HepG2 (cell line): Measurements from ENCODE around the gene BICDL2. TPM values are rescaled to one million over a fixed set of nuclear protein-coding genes. Genes with fewer than 3 reads are reported as not detected.

Experiments
- ATAC-seq: fragments of 200-7000 bp; cut with Tn5 transposase; 3 replicates; pipeline ENCODE4 v1.9.1; 2020; ENCODE audit warnings: mild to moderate bottlenecking, moderate library complexity
- BruUV-seq: library from RNA; stranded (reverse); fragments of 400-500 nt; replicated peaks from 2 replicates; lab custom pipeline; 2021; lab: Mats Ljungman, UMichigan
- CTCF ChIA-PET: fragments of 300-600 bp; formaldehyde crosslinking; extraction: SDS; loops from one replicate; lab custom pipeline; 2021; ENCODE audit warnings: low total read pairs, inconsistent platforms, low intra/inter-chr PET ratio; lab: Yijun Ruan, JAX
- POLR2A ChIA-PET: fragments of 350-600 bp; sonication (Branson Sonifier 250); formaldehyde crosslinking; loops from one replicate; lab custom pipeline; 2020; ENCODE audit warnings: antibody characterized with exemption, inconsistent platforms; lab: Yijun Ruan, JAX
- DNase-seq: peaks from one replicate; pipeline ENCODE4 v3.0.0-alpha.2; 2015; ENCODE audit warnings: low spot score
- FAIRE-seq: peaks from 3 replicates; lab custom pipeline; 2011; peaks lifted over from hg19 to GRCh38; lab: Jason Lieb, UNC
- H2AFZ ChIP-seq: one replicate; pipeline ENCODE4 v1.6.1; 2011; ENCODE audit warnings: low read length, inconsistent platforms
- H3K27ac ChIP-seq: fragments of 300-600 bp; 3 replicates; pipeline ENCODE4 v1.8.0; 2011; ENCODE audit warnings: mixed run types, mild to moderate bottlenecking, mixed read lengths, low read length, inconsistent platforms; ENCODE audit not compliant: insufficient read depth; ENCODE audit errors: extremely low read length
- H3K27me3 ChIP-seq, 2 experiments: fragments of 200-600 bp in 1 of 2; 2 replicates in 1 of 2; 3 replicates in 1 of 2; pipeline versions ENCODE4 v1.6.0 to v1.8.0; 2011; ENCODE audit warnings: low read length in 2 of 2, mild to moderate bottlenecking in 2 of 2, moderate library complexity in 2 of 2, inconsistent platforms in 1 of 2; ENCODE audit not compliant: insufficient read depth in 2 of 2, control insufficient read depth in 1 of 2
- H3K36me3 ChIP-seq, 2 experiments: fragments of 200-600 bp in 1 of 2; replicated peaks in 1 of 2; 2 replicates in 1 of 2; 3 replicates in 1 of 2; pipeline versions ENCODE4 v1.5.1 to v1.8.0; 2011; ENCODE audit warnings: low read length in 2 of 2, inconsistent platforms in 1 of 2; ENCODE audit not compliant: insufficient read depth in 2 of 2, control insufficient read depth in 1 of 2
- H3K4me1 ChIP-seq: 2 replicates; pipeline ENCODE4 v1.5.1; 2012; ENCODE audit warnings: low read length, inconsistent platforms; ENCODE audit not compliant: insufficient read depth
- H3K4me2 ChIP-seq: 2 replicates; pipeline ENCODE4 v1.6.0; 2011; ENCODE audit warnings: low read depth, low read length, inconsistent platforms
- H3K4me3 ChIP-seq, 3 experiments: fragments of 200-600 bp in 1 of 3; sonication (generic), shearing (Covaris generic) in 1 of 3; replicated peaks in 1 of 3; 2 replicates each; pipeline ENCODE4 v1.5.1; 2011 to 2016; ENCODE audit warnings: low read length in 3 of 3, inconsistent platforms in 2 of 3, low read depth in 2 of 3, mild to moderate bottlenecking in 2 of 3, control low read depth in 1 of 3, mixed read lengths in 1 of 3; ENCODE audit not compliant: insufficient read depth in 1 of 3
- H3K79me2 ChIP-seq: one replicate; pipeline ENCODE4 v1.6.1; 2011; ENCODE audit warnings: low read length, inconsistent platforms; ENCODE audit not compliant: insufficient read depth
- H3K9ac ChIP-seq: 2 replicates; pipeline ENCODE4 v1.6.0; 2011; ENCODE audit warnings: mild to moderate bottlenecking, low read depth, low read length, inconsistent platforms; ENCODE audit not compliant: insufficient read depth
- H3K9me3 ChIP-seq: 2 replicates; pipeline ENCODE4 v1.5.1; 2012; ENCODE audit warnings: mild to moderate bottlenecking, low read length
- H4K20me1 ChIP-seq: 2 replicates; pipeline ENCODE4 v1.6.0; 2011; ENCODE audit warnings: inconsistent platforms, mild to moderate bottlenecking, low read length, moderate library complexity; ENCODE audit not compliant: insufficient read depth
- ATRX ChIP-seq: sonication (generic); formaldehyde crosslinking; IDR thresholded peaks from 2 replicates; pipeline ENCODE4 v1.4.0; 2020; ENCODE audit warnings: missing genetic modification reagents, borderline replicate concordance
- BRF2 ChIP-seq: sonication (generic); formaldehyde crosslinking; IDR thresholded peaks from 2 replicates; pipeline ENCODE4 v1.8.1; 2022; ENCODE audit warnings: mild to moderate bottlenecking, missing genetic modification reagents
- PAWR ChIP-seq: sonication (generic); formaldehyde crosslinking; IDR thresholded peaks from 2 replicates; pipeline ENCODE4 v1.4.0; 2020; ENCODE audit warnings: missing genetic modification reagents, mild to moderate bottlenecking, borderline replicate concordance
- RBAK ChIP-seq: sonication (generic); formaldehyde crosslinking; IDR thresholded peaks from 2 replicates; pipeline ENCODE4 v1.5.1; 2020; ENCODE audit warnings: mild to moderate bottlenecking, missing genetic modification reagents
- RBM39 ChIP-seq: fragments of 200-400 bp; formaldehyde crosslinking; IDR thresholded peaks from one replicate; pipeline ENCODE4 v1.6.1; 2018; ENCODE audit warnings: antibody characterized with exemption, mild to moderate bottlenecking, low read depth, low read length; ENCODE audit not compliant: poor library complexity, severe bottlenecking
- SAFB2 ChIP-seq: sonication (generic); formaldehyde crosslinking; IDR thresholded peaks from 2 replicates; pipeline ENCODE4 v1.5.1; 2020; ENCODE audit warnings: missing genetic modification reagents, low read depth, mild to moderate bottlenecking, borderline replicate concordance
- SALL2 ChIP-seq: sonication (generic); formaldehyde crosslinking; IDR thresholded peaks from 2 replicates; pipeline ENCODE4 v1.8.1; 2023; ENCODE audit warnings: mild to moderate bottlenecking, missing genetic modification reagents, inconsistent platforms
- ZNF232 ChIP-seq: sonication (generic); formaldehyde crosslinking; IDR thresholded peaks from 2 replicates; pipeline ENCODE4 v1.4.0; 2020; ENCODE audit warnings: missing genetic modification reagents, borderline replicate concordance
- ZNF263 ChIP-seq: sonication (generic); formaldehyde crosslinking; IDR thresholded peaks from 2 replicates; pipeline ENCODE4 v1.4.0; 2020; ENCODE audit warnings: missing genetic modification reagents
- ZNF407 ChIP-seq: sonication (generic); formaldehyde crosslinking; IDR thresholded peaks from one replicate; pipeline ENCODE4 v1.5.1; 2020; ENCODE audit warnings: mild to moderate bottlenecking, missing genetic modification reagents; ENCODE audit errors: not compliant biosample characterization
- WGBS: methylation state at CpG from one replicate; pipeline ENCODE4 v1.1.6; 2017; ENCODE audit warnings: low lambda C conversion rate; 5-methylcytosine and 5-hydroxymethylcytosine counted together
- in situ Hi-C: cut with HindIII; loops from 2 replicates; pipeline ENCODE4 v1.10.0; 2017; ENCODE audit warnings: low pct_unique_long_range_greater_than_20kb; ENCODE audit not compliant: extremely low pct_ligation_motif_present
- intact Hi-C: fragments of 100-400 bp; cut with micrococcal nuclease; formaldehyde crosslinking; loops from one replicate; pipeline ENCODE4 v1.10.0; 2022; ENCODE audit not compliant: unreplicated experiment
- polyA plus RNA-seq, 8 experiments: library from polyadenylated mRNA; depleted of rRNA in 3 of 8; stranded (reverse) in 7 of 8; unstranded in 1 of 8; fragments of >200 nt; fragmentation: Illumina TruSeq in 4 of 8; extraction: Trizol in 4 of 8; gene quantifications; 2 replicates each; pipeline versions ENCODE4 v1.2.1 to v1.2.3, GENCODE V29; 2011 to 2016; ENCODE audit warnings: low read depth in 4 of 8, missing spikeins in 1 of 8, mixed read lengths in 1 of 8; ENCODE audit not compliant: insufficient read depth in 1 of 8
- total RNA-seq, 5 experiments: library from RNA; depleted of rRNA; stranded (reverse); fragments of >200 nt; fragmentation: Illumina TruSeq; extraction: Trizol; gene quantifications; 2 replicates each; pipeline ENCODE4 v1.2.3, GENCODE V29; 2016; ENCODE audit warnings: low read depth in 1 of 5

BICDL2 gene
- total and polyA plus RNA-seq, 2 of the 13 experiments (the other 11 are each of a cell fraction or from before 2014, with no cell fraction given): 0.12 TPM; not detected in 1

GRCh38 chr16:2979669-2980226 lies 57.0 kb downstream of the BICDL2 start:
- peak overlapping the region; percentile 87 for H3K27ac ChIP-seq
- BruUV-seq: TSS peak; percentile 55
- no peak overlapping the region for H2AFZ ChIP-seq
- H3K27me3 ChIP-seq: 0 out of 5 replicates have a peak, but pooled peaks cover 0 to 4% of the 10 kb centered on the region in 2 experiments
- ChIA-PET POLR2A (interaction anchor here (0.7 to 3.9 kb wide), 9 partner anchors 8 to 74 kb away, joined by 4 to 48 read pairs (median 8); partner anchors contain the start of genes FLYWCH1, HCFC1R1, KREMEN2 and PAQR4), CTCF (no interaction called here)
- H3K4me3 ChIP-seq: peak overlapping the region; percentile 86 to 95 (median 88)
- H3K4me1 ChIP-seq: peaks cover 26% of the 10 kb centered on the region
- WGBS: 2% methylated on average over 22 of the region's 43 CpGs
- H3K79me2 ChIP-seq: peaks cover 8% of the 10 kb centered on the region
- in situ Hi-C loops: no loop called here
- H3K36me3 ChIP-seq: peaks cover 2 to 17% of the 10 kb centered on the region in 2 experiments; a peak in 3 of 5 replicates
- H3K9ac ChIP-seq: peak overlapping the region; percentile 94
- no peaks in the 10 kb centered on the region for H3K9me3 ChIP-seq
- intact Hi-C loops: no loop called here
- H3K4me2 ChIP-seq: peak overlapping the region; percentile 96
- ATAC-seq (peak; percentile 2; the same call in 2 of the 3 replicates), DNase-seq (no peak), FAIRE-seq (no peak)
- H4K20me1 ChIP-seq: no peaks in the 10 kb centered on the region
- no peak for TF ChIP-seq PAWR (CRISPR knock-in tag)
- no peak for TF ChIP-seq RBAK
- TF ChIP-seq ZNF263: 0 out of 2 replicates have a peak, but pooled peaks have one; percentile 1
- no peak for TF ChIP-seq BRF2
- TF ChIP-seq SALL2 (CRISPR knock-in tag): no peak
- no peak for TF ChIP-seq RBM39
- TF ChIP-seq ZNF407: peak; percentile 5
- TF ChIP-seq ZNF232 (CRISPR knock-in tag): no peak
- no peak for TF ChIP-seq SAFB2 (CRISPR knock-in tag)
- TF ChIP-seq ATRX: no peak
